ENCODE data around the gene MFAP2.

MFAP2 gene

DNA sequence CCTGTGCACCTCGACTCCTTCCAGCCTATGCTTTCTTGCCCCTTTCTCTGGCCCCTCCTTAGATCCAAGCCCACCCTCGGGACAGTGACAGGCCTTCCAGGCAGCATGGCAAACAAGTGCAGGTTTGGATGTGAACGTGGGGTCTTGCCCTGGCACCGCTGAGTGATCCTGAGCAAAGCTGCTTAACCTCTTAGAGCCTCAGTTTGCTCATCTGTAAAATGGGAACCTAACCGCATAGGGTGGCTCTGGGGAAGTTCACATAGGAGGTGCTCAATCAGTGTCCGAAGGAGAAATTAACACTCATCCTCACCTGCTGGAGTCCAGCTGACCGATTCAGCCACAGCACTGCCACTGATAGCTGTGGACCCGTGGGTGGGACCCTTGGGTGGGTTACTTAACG, 7.2 kb downstream of the MFAP2 start:
- no peak overlapping the region for H3K27ac ChIP-seq

DNA sequence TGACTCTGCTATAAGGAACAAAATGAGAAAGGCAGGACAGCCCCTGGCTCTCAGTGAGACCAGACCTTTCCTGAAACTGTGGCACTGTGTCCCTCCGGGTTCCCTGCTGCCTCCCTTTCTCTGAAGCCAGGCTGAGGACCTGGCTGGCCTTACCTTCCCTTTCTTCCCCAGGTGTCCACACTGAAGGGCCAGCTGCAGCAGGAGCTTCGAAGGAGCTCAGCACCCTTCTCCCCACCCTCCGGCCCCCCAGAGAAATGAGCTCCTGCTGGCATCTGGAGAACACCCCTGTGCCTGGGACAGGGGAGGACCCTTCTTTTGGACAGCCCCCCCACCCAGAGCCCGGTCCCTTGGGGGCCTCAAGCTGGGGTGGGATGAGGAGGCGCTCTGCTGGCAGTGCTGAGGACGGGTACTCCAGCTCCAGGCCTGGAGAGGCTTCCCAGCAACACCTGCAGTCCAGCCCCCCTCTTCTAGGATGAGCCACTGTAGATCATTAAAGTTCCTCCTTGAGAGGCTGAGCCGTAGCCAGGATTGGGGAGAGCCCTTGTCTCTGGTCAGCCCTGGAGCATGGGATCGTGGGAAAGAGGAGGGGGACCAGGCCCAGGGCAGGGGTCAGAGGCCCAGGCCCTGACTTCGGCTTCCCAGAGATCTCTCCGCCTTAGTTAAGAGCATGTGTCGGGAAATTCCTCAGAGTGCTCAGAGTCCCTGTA, 8.1 kb downstream of the MFAP2 start:
- H3K27ac ChIP-seq, result no peak overlapping the region
- TF ChIP-seq, protein P1, sequence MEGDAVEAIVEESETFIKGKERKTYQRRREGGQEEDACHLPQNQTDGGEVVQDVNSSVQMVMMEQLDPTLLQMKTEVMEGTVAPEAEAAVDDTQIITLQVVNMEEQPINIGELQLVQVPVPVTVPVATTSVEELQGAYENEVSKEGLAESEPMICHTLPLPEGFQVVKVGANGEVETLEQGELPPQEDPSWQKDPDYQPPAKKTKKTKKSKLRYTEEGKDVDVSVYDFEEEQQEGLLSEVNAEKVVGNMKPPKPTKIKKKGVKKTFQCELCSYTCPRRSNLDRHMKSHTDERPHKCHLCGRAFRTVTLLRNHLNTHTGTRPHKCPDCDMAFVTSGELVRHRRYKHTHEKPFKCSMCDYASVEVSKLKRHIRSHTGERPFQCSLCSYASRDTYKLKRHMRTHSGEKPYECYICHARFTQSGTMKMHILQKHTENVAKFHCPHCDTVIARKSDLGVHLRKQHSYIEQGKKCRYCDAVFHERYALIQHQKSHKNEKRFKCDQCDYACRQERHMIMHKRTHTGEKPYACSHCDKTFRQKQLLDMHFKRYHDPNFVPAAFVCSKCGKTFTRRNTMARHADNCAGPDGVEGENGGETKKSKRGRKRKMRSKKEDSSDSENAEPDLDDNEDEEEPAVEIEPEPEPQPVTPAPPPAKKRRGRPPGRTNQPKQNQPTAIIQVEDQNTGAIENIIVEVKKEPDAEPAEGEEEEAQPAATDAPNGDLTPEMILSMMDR (conservative IDR thresholded peaks at IDR 0.05), result no peak

More for the DNA sequence above, 7.2 kb downstream of the MFAP2 start:
- TF ChIP-seq, protein P1 (conservative IDR thresholded peaks at IDR 0.05), result no peak

DNA sequence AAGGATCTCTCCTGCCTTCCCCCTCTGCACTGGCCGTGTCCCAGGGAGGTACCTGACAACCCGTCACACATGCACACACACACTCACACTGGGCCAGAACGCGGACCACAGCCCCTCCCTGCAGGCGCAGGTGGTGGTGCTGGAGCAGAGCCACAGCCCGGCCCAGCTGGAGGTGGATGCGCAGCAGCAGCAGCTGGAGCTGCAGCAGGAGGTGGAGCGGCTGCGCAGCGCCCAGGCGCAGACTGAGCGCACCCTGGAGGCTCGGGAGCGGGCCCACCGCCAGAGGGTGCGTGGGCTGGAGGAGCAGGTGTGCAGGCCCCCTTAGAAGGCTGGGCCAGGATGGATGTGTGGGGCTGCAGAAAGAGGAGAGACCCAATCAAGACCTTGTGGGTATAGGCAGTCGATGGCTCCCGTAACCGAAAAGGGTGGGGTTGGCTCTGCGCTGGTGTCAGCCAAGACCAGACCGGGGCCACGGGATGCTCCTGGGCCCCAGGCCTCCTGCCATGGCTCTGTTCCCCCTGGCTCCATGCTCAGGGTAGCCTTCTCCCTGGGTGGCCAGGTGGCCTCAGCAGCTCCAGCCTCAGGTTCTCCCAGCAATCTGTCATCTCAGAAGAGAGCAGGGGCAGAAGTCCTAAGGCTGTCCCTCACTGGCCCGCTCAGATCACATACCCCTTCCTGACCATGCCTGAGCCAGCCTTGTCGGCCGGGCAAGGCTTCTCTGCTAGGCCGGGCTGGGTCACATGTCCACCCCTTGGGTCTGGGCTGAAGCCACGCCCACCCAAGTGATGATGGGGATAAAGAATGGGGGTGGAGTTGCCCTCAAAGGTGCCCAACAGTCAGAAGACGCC, 8.9 kb downstream of the MFAP2 start:
- no peak overlapping the region for H3K27ac ChIP-seq
- TF ChIP-seq, protein P1 (conservative IDR thresholded peaks at IDR 0.05), result no peak

DNA sequence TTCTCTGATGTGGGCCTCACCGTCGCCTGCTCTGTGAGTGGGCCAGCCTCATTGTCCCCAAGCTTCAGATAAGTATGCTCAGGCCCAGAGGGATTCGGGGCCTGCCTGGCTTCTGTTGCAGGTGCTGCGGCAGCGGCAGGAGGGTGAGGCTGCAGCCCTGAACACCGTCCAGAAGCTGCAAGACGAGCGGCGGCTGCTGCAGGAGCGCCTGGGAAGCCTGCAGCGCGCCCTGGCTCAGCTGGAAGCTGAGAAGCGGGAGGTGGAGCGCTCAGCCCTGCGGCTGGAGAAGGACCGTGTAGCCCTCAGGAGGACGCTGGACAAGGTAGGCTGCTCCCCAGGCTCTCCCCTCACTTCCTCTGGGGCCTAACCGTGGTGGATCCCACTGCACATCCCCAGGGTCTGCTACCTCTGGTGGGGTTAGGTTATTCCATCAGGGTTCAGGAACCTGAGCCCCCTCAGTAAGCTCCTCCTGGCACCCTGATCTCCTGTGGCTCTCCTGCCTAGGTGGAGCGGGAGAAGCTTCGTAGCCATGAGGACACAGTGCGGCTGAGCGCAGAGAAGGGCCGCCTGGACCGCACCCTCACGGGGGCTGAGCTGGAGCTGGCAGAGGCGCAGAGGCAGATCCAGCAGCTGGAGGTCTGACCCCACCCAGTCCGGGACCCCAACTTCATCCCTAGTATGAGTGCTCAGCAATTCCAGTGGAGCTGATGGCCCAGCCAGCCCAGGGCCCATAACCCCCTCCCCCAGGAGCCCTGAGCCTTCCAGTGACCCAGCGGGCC, 10.1 kb downstream of the MFAP2 start:
- TF ChIP-seq, protein P1 (conservative IDR thresholded peaks at IDR 0.05), result no peak
- no peak overlapping the region for H3K27ac ChIP-seq

DNA sequence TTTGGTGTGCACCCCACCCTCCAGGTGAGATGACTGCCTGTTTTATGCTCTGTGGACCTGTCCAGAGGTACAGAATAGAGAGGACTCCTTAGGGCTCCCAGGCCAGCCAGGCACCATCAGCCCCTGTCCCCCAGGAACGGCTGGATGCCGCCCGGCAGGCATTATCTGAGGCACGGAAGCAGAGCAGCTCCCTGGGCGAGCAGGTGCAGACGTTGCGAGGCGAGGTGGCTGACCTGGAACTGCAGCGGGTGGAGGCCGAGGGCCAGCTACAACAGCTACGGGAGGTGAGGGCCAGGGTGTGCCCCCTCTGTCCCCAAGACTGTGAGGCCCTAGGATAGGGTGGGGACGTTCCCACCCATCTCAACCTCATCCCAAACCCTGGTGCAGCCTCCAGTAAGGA, 10.8 kb downstream of the MFAP2 start:
- H3K27ac ChIP-seq, result no peak overlapping the region

DNA sequence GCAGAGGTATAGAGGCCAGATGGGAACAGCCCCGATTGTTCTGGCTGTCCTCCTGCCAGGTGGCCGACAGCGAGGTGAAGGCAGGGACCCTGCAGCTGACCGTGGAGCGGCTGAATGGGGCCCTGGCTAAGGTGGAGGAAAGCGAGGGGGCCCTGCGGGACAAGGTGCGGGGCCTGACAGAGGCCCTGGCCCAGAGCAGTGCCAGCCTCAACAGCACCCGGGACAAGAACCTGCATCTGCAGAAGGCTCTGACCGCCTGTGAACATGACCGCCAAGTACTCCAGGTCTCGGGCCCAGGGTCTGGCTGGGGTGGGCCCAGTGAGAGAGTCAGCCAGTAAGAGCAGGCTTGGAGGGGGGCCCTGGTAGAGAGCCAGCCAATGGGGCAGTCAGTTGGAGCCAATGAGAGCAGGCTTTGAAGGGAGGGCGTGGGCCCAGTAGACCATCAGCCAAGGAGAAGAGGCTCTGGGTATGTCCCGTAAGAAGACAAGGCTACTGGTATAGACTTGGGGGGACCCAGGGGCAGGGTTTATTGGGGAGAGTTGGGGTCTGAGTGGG, 11.3 kb downstream of the MFAP2 start:
- no peak overlapping the region for H3K27ac ChIP-seq
- TF ChIP-seq, protein P1 (conservative IDR thresholded peaks at IDR 0.05), result no peak

More for the DNA sequence above, 10.8 kb downstream of the MFAP2 start:
- TF ChIP-seq, protein P1 (conservative IDR thresholded peaks at IDR 0.05), result no peak

All from VCaP (cell line).